Osteoblast (primary cell): ENCODE data around the gene APOH. TPM values are rescaled to one million over a fixed set of nuclear protein-coding genes. Genes with fewer than 3 reads are reported as not detected.

ENCODE experiments used
- DNase-seq: peaks from one replicate; pipeline ENCODE4 v3.0.0; 2011; ENCODE audit warnings: low spot score, mixed read lengths; ENCODE audit not compliant: insufficient read length; ENCODE audit errors: missing footprints
- H2AFZ ChIP-seq: 2 replicates; pipeline ENCODE4 v1.6.0; 2011; ENCODE audit warnings: mild to moderate bottlenecking, low read length
- H3K27ac ChIP-seq: 2 replicates; pipeline ENCODE4 v1.5.1; 2011; ENCODE audit warnings: mild to moderate bottlenecking, low read depth, low read length, moderate library complexity
- H3K27me3 ChIP-seq: 2 replicates; pipeline ENCODE4 v1.6.0; 2012; ENCODE audit warnings: mild to moderate bottlenecking, control low read depth, inconsistent platforms, low read length, moderate library complexity; ENCODE audit not compliant: insufficient read depth
- H3K36me3 ChIP-seq: 2 replicates; pipeline ENCODE4 v1.5.1; 2011; ENCODE audit warnings: mild to moderate bottlenecking, low read length, control low read depth, moderate library complexity; ENCODE audit not compliant: insufficient read depth
- H3K4me1 ChIP-seq: 2 replicates; pipeline ENCODE4 v1.5.1; 2011; ENCODE audit warnings: mild to moderate bottlenecking, low read length, control low read depth, moderate library complexity; ENCODE audit not compliant: insufficient read depth
- H3K4me2 ChIP-seq: 2 replicates; pipeline ENCODE4 v1.6.0; 2011; ENCODE audit warnings: mild to moderate bottlenecking, low read length; ENCODE audit not compliant: insufficient read depth
- H3K4me3 ChIP-seq: fragments of 200-600 bp; sonication (generic); 3 replicates; pipeline ENCODE4 v1.5.1; 2012; ENCODE audit warnings: mild to moderate bottlenecking, low read length, inconsistent platforms; ENCODE audit not compliant: insufficient read depth
- H3K79me2 ChIP-seq: 2 replicates; pipeline ENCODE4 v1.6.0; 2012; ENCODE audit warnings: mild to moderate bottlenecking, low read length, control low read depth, inconsistent platforms; ENCODE audit not compliant: insufficient read depth
- H3K9me3 ChIP-seq: 2 replicates; pipeline ENCODE4 v1.5.1; 2011; ENCODE audit warnings: low read depth, low read length, control low read depth
- H4K20me1 ChIP-seq: 2 replicates; pipeline ENCODE4 v1.6.0; 2012; ENCODE audit warnings: mild to moderate bottlenecking, low read length, control low read depth; ENCODE audit not compliant: insufficient read depth
- total RNA-seq: library from RNA; depleted of rRNA; stranded (reverse); fragments of >200 nt; gene quantifications from 2 replicates; pipeline ENCODE4 v1.2.3, GENCODE V29; 2012
- TF ChIP-seq, protein P1 (sequence below): IDR thresholded peaks from 2 replicates; pipeline ENCODE4 v1.5.1; 2011; ENCODE audit warnings: mild to moderate bottlenecking, low read depth, low read length, moderate library complexity; ENCODE audit errors: extremely low read depth

The APOH gene
- total RNA-seq, 1 donor: not detected

DNA sequence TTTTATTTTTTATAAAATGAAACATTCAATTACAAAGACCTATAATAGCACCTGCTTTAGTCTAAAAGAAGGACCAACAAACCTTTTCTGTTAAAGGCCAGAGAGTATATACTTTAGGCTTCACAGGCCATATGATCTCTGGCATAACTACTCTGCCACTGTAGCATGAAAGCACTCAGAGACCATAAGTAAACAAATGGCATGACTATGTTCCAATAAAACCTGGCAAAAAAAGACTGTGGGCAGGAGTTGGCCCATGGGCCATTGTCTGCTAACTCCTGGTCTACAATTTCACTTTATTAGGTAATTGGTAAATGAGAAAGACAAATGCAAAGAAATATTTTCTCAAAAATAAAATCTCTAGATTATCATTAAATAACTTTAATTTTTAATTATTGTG, 52.2 kb downstream of the APOH start:
- Histone ChIP-seq H3K27ac (no peak overlapping the region), H4K20me1 (no peaks in the 10 kb centered on the region), H3K4me3 (no peak overlapping the region), H3K4me1 (no peaks in the 10 kb centered on the region), H3K4me2 (no peak overlapping the region), H2AFZ (no peak overlapping the region), H3K36me3 (peaks cover 9% of the 10 kb centered on the region), H3K79me2 (no peaks in the 10 kb centered on the region), H3K9me3 (no peaks in the 10 kb centered on the region), H3K27me3 (no peaks in the 10 kb centered on the region)
- TF ChIP-seq, protein P1, sequence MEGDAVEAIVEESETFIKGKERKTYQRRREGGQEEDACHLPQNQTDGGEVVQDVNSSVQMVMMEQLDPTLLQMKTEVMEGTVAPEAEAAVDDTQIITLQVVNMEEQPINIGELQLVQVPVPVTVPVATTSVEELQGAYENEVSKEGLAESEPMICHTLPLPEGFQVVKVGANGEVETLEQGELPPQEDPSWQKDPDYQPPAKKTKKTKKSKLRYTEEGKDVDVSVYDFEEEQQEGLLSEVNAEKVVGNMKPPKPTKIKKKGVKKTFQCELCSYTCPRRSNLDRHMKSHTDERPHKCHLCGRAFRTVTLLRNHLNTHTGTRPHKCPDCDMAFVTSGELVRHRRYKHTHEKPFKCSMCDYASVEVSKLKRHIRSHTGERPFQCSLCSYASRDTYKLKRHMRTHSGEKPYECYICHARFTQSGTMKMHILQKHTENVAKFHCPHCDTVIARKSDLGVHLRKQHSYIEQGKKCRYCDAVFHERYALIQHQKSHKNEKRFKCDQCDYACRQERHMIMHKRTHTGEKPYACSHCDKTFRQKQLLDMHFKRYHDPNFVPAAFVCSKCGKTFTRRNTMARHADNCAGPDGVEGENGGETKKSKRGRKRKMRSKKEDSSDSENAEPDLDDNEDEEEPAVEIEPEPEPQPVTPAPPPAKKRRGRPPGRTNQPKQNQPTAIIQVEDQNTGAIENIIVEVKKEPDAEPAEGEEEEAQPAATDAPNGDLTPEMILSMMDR: no peak
- DNase-seq: no peak

DNA sequence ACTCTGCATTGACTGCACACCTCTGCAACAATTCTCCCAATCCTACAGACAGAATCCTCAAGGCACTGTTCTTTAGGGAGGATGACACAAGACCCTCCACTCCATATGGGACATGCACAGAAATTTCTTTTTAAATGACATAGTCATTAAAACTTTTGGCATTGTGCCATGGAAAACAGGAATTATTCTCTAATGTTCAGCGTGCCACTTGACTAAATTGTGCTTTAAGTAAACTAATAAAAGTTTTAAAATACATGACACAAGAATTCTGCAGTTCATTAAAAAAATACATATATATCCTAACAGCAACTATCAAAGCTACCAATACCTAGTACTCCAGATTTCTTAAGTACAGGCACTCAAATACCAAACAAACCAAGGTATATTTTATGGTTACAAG, 53.3 kb downstream of the APOH start:
- Histone ChIP-seq H3K36me3 (peaks cover 3% of the 10 kb centered on the region), H3K27ac (no peak overlapping the region), H3K4me2 (no peak overlapping the region), H3K79me2 (no peaks in the 10 kb centered on the region), H3K4me1 (no peaks in the 10 kb centered on the region), H3K4me3 (no peak overlapping the region), H3K9me3 (no peaks in the 10 kb centered on the region), H4K20me1 (no peaks in the 10 kb centered on the region), H3K27me3 (no peaks in the 10 kb centered on the region), H2AFZ (no peak overlapping the region)
- no peak for DNase-seq
- TF ChIP-seq, protein P1: no peak

- H3K36me3 ChIP-seq: peaks cover 3% of the 10 kb centered on the region
- H2AFZ ChIP-seq: no peak overlapping the region
- no peaks in the 10 kb centered on the region for H4K20me1 ChIP-seq
- H3K27me3 ChIP-seq: no peaks in the 10 kb centered on the region
- no peaks in the 10 kb centered on the region for H3K4me1 ChIP-seq
- no peak overlapping the region for H3K4me3 ChIP-seq
- H3K4me2 ChIP-seq: no peak overlapping the region
- H3K9me3 ChIP-seq: no peaks in the 10 kb centered on the region
- no peaks in the 10 kb centered on the region for H3K79me2 ChIP-seq
- H3K27ac ChIP-seq: no peak overlapping the region
- TF ChIP-seq, protein P1: no peak
- DNase-seq: no peak
These were observed 56.5 kb downstream of the APOH start for GRCh38 chr17:66172691-66173223.

DNA sequence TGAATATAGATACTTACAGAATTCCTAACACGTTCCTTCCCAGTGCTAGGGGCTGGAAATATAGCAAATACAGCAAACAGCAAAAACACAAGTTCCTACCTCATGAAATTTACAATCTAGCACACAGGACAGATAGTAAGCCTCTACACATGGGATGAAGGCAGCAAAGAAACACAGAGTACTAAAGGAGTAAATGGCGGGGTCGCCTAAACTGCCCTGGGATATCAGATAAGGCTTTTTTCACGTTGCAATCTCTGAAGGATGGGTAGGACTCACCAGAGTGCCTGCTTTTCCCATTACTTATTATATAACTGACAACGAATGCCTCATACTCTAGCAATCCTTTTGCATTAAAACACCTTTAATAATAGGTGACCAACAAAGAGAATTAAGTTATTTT, 57.1 kb downstream of the APOH start:
- no peak overlapping the region for H3K4me2 ChIP-seq
- no peak for DNase-seq
- no peaks in the 10 kb centered on the region for H3K4me1 ChIP-seq
- no peaks in the 10 kb centered on the region for H3K27me3 ChIP-seq
- H4K20me1 ChIP-seq: no peaks in the 10 kb centered on the region
- H2AFZ ChIP-seq: no peak overlapping the region
- H3K9me3 ChIP-seq: no peaks in the 10 kb centered on the region
- TF ChIP-seq, protein P1: no peak
- H3K4me3 ChIP-seq: no peak overlapping the region
- H3K27ac ChIP-seq: no peak overlapping the region
- H3K79me2 ChIP-seq: no peaks in the 10 kb centered on the region
- peaks cover 3% of the 10 kb centered on the region for H3K36me3 ChIP-seq
